ENCODE measurements around the gene DYNLL2.

DNA sequence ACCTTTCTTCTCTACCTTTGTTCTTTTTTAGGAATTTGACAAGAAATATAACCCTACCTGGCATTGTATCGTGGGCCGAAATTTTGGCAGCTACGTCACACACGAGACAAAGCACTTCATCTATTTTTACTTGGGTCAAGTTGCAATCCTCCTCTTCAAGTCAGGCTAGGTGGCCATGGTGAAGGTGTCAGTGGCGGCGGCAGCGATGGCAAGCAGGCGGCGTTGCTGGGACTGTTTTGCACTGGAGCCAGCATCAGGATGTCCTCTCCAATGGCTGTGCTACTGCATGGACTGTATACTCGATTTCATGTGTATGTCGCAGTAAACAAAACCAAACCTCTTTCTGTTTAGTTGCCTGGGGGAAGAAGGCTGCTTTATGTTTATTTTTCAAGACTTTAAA lies 5.9 kb downstream of the DYNLL2 start:
- TF ChIP-seq, protein P1, sequence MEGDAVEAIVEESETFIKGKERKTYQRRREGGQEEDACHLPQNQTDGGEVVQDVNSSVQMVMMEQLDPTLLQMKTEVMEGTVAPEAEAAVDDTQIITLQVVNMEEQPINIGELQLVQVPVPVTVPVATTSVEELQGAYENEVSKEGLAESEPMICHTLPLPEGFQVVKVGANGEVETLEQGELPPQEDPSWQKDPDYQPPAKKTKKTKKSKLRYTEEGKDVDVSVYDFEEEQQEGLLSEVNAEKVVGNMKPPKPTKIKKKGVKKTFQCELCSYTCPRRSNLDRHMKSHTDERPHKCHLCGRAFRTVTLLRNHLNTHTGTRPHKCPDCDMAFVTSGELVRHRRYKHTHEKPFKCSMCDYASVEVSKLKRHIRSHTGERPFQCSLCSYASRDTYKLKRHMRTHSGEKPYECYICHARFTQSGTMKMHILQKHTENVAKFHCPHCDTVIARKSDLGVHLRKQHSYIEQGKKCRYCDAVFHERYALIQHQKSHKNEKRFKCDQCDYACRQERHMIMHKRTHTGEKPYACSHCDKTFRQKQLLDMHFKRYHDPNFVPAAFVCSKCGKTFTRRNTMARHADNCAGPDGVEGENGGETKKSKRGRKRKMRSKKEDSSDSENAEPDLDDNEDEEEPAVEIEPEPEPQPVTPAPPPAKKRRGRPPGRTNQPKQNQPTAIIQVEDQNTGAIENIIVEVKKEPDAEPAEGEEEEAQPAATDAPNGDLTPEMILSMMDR (IDR thresholded peaks at IDR 0.05) = no peak
- TF ChIP-seq POLR2A (IDR thresholded peaks at IDR 0.05) = no peak

Data from prostate gland (tissue), 2 donors.